Measurements from ENCODE around the gene MCOLN3. TPM values are rescaled to one million over a fixed set of nuclear protein-coding genes. Genes with fewer than 3 reads are reported as not detected.
A peak's percentile ranks its signal among the peaks of the same experiment; 100 is the strongest.

MCOLN3 gene, protein sequence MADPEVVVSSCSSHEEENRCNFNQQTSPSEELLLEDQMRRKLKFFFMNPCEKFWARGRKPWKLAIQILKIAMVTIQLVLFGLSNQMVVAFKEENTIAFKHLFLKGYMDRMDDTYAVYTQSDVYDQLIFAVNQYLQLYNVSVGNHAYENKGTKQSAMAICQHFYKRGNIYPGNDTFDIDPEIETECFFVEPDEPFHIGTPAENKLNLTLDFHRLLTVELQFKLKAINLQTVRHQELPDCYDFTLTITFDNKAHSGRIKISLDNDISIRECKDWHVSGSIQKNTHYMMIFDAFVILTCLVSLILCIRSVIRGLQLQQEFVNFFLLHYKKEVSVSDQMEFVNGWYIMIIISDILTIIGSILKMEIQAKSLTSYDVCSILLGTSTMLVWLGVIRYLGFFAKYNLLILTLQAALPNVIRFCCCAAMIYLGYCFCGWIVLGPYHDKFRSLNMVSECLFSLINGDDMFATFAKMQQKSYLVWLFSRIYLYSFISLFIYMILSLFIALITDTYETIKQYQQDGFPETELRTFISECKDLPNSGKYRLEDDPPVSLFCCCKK
- 0.36 TPM for total RNA-seq

DNA sequence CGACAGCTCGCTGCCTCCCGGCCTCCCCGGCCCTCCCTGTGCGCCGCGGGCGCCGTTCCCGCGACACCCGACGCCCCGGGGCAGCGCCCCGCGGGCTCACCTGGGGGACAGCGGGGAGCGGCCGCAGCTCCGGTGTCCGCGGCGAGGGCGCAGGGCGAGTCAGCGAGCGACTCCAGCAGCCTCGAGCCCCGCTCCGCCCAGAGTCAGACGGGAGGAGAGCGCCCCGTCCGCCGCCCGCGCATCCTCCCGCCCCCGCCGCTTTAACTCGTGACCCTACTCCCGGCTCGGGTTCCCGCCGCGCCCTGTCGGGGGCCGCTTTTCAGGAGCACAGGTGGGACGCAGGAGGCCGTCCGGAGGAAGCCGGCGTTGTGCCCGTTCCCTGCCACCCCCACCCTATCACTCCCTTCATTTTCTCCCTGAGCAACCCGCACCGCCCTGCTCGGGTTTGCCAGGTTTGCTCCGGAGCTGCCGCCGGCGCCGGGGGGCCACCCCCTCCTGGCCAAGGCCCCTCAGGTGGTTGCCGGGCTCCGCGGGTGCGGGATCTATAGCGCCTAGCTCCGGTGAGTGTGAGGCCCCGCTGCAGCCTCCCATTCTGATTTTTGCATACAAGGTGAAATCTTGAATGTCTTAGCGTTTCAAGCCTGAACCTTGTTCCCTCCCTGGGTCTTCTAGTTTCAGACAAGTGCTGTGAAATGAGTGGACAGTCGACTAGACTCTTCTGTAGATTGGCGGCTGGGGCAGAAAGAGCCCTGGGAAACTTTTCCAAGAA is at the start of gene MCOLN3:
MCOLN3 (minus strand) TSS at position 205 of the 769 bp plus-strand sequence. CDS start 3,140 bp downstream, outside the sequence.
- peak; percentile 56 for ATAC-seq

DNA sequence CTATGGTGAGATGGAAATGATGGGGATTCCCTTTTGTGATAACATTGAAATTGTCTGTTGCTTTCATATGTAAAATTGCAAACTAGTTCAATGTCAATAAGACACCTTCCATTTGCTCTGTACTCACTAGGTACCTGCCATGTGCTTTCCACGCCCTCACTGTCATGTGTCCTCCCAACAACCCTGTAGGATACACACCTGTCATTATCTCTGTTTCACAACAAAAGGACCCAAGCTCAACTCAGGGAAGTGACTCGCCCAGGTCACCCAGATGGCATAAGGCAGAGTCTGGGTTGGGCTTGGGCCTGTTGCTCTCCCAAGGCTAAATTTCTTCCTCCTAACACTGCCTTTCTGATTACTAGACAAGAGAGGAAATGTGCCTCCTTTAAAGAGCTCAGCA is 45.3 kb upstream of the MCOLN3 start:
- ATAC-seq = peak; percentile 98

DNA sequence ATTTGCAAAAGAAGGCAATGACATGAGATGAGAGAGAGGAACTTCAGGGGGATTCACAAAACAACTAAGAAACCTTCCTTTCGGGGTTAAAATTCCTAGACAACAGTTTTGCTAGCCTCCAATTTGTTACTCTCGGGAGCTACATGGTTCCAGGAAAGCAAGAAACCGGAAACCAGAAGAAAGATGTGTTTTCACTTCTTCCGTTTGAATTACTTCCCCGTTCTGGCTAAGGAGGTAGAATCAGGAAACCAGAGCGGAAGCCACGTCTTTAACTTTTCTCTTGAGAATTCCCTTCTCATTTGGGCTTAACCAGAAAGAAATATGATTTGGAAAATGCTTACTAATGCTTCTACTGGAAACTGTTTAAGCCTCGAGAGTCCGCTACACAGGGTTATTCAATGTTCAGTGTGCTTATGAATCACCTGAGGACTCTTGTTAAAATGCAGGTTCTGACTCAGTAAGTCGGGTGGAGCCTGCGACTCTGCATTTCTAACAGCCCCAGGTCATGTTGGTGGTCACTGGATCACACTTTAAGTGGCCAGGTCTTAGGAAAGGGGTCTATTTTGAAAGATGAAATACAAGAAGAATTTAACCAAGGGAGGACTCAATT is 43.5 kb upstream of the MCOLN3 start:
- ATAC-seq = peak; percentile 66

DNA sequence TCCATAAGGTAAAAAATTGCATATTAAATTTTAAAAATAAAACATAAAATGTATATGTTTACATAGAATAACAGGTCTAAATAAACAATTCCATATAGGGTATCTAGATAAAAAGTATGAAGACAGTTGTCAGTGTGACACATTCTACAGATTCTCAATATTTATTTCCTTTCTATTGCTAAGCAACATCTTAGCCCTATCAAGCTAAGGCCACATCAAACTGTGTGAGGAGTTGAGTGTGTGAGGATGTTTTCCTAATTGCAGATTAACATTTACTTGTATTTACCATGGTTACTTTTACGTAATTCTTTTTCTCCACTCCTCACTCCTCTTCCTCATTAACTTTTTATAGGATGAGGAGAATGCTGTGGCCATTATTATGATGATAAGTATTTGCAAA is 41.9 kb upstream of the MCOLN3 start:
- ATAC-seq = no peak

DNA sequence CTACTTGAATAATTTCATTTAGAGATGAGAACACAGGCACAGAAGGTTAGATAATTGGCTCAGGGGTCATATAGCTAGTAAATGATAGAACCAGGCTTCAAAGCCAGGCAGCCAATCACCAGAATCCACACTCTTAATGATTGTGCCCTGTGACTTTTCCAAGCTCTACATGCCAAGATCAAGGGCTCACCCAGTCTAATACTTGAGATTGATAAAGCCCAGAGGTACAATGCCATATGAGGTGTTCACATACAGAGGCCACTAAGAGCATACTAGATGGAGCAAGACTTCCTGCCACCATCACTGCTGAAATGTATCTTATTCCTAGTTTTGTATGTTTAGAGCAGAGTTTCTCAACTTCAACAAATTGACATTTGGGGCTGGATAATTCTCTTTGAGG is 40.9 kb upstream of the MCOLN3 start:
- no peak for ATAC-seq

DNA sequence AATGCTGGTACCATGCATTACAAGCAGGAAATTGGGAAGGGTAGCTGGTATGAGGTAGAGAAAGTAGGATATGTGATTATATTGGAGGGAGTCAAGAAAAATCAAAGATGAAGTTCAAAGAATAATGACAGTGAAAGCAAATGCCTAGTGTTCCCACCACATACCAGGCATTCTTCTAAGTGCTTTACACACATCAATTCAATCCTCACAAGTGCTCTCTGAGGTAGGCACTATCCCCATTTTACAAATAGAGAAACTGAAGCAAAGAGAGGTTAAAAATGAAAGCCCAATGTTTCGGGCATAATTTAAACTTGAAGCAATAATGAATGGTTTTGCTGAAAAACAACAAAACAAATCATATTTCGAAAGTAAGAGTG is 40.1 kb upstream of the MCOLN3 start:
- no peak for ATAC-seq

DNA sequence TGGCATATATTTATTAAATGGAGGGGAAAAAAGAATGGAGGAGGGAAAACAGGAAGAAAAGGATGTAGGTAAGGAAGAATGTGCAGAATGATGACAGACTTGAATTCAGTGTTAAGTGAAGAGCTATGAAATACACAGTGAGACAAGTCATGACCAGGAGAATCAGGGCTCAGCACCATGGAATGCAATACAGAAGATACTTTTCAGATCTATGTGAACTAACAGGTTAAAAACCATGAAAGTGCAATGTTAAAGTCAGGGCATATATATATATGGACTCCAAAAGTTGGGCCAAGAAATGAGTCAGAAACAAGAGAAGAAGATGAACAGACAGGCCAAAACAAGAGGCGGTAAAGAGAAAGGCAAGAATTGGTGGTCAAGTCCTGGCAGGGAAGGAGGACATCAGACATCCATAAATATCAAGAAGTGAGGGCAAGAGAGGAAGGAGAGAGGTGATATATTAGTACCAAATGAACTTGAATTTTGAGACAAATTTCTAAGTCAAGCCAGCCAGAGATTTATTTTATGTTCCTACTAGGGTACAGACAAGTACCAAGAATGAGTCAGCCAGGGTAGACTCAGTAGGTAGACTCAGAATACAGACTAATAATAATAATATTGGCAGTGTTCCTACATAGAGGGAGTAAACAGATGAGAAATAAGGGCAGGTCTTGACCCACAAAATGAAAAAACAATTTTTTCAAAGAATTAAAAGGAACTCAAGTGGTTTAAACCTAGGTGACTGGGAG is 39.5 kb upstream of the MCOLN3 start:
- no peak for ATAC-seq

DNA sequence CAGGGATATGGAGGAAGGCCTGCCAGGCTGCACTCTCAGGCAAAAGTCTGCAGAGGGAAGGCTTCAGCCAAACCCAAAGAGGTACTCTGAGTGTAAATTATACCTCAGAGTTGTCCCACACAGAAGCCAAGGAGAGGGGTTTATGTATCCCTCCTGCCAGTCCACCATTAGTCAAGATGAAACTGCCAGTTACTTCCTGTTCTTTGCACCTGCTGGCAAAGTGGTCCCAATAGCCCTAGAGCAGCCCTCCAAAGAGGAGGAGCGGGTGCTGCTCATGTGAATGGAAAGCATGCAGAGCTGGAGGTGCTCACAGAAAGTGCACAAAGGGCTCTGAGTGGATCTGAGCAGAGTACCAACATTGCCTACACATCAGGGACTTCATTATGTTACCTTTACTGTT is 37.1 kb upstream of the MCOLN3 start:
- no peak for ATAC-seq

DNA sequence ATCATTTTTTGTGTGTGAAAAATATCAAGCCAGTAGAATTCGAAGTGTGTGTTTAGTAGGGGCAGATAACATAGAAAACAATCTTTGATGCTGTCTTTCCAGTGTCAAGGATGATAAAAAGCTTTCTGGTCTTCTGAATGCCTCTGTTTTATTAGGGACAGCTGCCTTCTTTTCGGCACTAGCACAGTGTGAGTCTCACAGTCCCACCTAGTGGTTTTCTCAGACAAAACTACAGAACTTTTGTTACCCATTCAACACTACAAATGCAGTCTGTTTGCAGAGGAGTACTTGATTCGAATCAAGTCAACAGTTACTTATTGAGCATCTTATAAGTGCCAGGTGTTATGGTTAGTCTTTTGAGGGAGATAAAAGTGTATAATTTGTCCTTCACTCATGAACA is 30.6 kb upstream of the MCOLN3 start:
- ATAC-seq = no peak

DNA sequence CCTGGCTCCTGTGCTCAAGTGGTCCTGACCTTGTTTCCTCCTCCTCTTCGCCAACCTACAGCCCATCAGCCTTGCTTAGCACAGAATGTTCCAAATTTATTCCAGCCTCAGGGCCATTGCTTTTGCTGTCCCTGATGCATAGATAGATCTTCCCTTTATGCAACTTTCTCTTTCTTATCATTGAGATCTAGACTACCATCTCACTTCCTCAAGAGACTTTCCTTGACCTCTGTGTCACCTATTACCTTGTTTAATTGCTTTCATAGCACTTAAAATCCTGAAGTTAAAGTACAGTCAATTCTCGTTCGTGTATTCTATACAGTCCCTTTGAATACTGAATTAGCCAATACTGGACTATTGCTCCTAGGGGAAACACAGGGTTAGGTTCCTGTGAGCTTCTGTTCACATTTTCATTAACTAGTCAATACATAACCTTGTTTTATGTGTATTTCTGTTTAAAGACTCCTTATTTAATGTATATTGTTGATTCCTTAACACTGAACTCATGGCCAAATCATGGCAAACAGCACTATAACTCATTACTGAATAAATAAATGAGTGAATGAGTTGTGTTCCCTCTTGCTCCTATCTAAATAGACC is 26.2 kb upstream of the MCOLN3 start:
- no peak for ATAC-seq

DNA sequence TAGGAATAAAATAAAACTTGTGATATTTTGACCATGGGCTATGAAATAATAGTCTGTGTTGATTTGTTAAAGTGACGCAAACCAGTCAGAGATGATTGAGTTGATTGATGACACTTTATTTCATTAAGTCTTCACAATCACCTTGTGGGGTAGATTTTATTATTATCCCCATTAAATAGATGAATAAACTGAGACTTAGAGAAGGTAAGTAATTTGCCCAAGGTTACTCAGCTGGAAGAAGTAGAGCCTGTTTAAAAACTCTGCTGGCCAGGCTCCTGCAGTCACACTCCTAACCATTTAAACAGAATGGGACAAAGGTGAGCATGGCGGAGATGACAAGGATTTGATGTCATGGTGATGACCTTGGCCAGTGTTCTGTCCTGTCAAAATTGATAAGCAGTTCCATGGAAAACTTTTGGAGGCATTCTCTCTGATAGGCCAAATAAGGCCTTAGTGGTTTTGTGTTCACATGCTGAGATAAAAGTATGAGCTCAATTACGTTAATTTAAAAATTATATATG is 22.7 kb upstream of the MCOLN3 start:
- no peak for ATAC-seq

DNA sequence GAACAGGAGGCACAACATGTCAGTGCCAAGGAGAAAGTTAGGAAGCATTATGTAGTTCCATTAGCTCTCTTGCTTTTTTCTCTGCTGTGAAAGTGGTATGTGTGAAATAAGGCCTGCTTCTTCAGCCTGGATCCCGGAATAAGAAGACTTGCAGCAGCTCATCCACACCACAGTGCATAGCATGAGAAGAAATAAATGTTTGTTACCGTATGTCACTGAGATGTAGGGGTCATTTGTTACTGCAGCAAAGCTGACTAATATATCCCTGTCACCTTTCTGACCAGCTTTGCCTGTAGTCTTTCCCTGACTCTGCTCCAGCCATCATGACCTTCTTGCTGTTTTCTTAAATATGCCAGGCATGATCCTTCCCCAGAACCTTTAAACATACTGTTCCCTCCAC is 20.5 kb upstream of the MCOLN3 start:
- ATAC-seq = no peak

DNA sequence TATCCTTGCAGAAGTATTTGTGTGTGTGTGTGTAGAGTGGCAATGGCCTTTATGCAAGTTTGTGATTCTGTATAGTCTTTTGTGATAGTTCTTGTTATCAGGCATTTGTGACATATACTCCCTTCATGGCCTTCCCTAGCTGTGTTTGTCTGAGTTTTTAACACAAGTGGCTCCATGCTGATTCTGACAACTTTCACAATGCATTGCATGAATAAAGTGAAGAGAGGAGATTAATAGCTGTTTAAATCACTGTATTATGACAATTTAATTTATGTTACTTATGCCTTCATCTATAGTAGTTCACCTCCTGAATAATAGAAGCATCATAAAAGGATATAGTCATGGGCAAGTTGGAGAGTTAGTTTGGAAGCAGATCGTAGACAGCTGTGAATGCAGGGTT is 17.2 kb upstream of the MCOLN3 start:
- no peak for ATAC-seq

DNA sequence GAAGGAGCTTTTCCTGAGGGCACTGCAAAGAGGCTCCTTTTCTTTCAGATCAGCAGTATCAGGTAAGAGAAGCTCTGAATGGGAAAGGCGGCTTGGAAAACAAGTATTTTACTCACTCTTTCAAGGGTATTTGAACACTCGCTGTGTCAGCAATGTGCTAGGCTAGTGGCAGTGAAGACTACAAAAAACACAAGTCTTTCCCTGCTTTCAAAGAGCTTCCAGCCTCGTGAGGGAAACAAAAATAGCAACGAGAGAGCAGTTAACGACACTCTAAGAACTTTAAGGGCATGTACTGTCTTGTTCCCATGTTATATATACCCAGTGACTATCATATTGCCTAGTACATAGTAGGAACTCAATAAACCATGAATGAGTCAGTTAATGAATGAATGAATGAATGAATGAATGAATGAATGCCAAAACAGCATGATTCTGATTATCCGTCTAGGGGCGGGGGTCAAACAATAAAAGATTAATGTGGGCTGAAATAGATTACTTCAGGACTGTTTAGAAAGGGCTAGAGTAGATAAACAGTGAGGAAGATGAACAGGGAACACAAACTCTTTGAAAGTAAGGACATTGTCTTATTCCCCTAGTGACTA is 14.2 kb upstream of the MCOLN3 start:
- ATAC-seq = peak; percentile 36

DNA sequence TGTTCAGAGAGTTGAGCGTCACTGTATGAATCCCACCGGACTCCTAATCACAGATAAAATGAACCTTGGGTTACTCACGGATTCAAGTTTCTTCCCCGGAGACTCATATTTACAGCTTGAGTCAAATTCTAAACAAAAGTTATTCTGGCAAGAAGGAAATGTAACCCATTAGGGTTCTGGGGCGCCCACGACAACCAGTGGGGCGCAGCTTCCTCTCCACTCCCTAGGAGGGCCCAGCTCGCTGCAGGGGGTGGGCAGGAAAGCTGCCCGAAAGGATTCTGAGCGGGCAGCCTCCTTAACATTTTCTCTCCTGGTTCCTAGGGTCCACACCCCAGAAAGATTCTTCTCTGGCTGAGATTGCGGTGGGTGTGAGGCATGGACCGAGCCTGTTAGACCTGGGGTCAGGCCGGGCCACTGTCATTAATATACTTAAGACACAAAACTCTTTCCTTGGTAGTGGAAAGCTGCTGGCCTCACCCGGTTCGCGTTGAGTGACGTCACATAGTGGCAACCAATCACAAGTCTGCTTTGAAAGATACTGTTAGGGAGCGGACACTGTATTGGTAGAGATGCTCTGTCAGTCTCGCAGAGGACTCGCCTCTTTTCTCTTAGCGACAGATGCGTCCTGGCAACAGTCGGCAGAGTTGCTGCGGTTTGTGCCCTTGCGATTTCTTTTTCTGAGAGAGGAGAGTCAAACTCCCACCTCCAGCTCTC is 13.6 kb upstream of the MCOLN3 start:
- peak; percentile 100 for ATAC-seq

DNA sequence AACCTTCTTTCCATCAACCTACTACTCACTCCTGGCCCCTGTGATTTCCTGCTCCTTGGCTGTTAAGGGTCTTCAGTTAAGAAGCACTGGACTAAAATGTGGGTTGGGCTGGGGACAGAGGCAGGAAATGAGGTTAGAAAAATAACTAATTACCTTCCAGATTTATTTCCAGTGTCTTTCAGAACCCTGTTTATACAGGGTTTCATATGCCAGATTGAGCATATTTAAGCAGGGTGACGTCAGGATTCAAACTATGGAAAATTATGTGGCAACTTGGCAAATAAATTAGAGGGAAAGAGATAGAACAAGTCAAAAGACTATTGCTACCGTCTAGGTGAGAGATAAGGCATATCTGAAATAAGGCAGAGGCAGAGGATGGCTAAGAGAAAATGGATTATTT is 11.7 kb upstream of the MCOLN3 start:
- no peak for ATAC-seq

DNA sequence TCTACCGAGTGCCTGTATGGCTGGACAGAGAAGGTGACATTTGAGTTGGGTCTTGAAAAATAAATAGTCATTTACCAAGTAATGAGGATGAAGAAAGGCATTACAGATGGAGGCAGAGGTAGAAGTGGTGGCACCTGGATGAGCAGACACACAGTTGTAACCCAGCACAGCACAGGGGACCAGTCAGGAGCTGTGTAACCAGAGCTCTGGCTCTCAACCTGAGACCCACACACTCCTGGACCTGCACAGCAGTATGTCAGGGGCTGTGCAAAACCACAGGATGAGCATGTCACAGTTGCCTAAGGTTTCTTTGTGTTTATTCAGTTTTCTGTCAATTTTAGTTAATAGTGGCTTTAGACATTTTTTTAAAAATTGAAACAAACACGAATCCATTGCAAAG is 11.3 kb upstream of the MCOLN3 start:
- ATAC-seq = no peak

DNA sequence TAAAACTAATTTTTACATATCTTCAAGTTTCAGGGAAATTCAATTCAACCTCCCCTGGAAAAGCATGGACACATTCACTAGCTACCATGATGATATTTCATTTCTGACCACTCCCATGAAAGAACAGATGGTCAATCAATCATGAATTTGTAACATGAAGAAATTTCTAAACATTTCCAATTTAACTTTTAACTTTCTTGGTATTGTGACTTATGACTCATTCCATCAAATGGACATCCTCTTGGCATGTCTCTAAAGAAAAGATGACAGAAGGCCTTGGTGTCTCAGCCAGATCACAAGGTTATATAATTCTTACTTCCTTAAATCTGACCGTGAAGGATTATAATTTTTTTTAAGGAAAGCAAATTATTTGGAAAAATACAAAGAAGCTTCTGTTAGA is 10.5 kb upstream of the MCOLN3 start:
- no peak for ATAC-seq

DNA sequence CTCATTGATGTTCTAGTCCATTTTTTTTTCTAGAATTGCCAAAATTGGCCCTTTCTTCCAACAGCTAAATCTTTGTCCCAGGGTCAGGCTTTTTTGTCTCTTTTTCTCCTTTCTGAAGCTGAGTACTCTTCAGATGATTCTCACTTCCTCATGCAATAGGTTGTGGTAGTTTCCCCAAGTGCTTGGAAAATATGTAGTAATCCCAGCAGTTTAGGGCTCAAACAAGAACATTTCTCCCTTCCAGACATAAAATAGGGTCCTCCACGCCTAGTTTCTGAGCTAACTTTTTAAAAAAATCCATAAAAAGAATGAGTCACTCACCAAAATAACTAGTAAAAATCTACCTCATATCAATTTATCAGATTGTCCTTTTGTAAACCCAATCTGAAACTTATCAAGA is 10.0 kb upstream of the MCOLN3 start:
- ATAC-seq = no peak

DNA sequence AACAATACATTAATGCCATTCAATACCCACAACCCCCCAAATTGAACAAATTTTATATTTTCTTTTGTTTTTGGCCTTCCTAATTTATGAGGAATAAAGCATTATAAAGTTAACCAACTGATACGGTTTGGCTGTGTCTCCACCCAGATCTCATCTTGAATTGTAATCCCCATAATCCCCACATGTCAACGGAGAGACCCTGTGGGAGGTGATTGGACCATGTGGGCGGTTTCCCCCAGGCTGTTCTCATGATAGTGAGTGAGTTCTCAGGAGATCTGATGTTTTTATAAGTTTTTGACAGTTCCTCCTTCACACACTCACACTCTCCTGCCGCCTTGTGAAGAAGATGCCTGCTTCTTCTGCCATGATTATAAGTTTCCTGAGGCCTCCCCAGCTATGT is 6.4 kb upstream of the MCOLN3 start:
- no peak for ATAC-seq

DNA sequence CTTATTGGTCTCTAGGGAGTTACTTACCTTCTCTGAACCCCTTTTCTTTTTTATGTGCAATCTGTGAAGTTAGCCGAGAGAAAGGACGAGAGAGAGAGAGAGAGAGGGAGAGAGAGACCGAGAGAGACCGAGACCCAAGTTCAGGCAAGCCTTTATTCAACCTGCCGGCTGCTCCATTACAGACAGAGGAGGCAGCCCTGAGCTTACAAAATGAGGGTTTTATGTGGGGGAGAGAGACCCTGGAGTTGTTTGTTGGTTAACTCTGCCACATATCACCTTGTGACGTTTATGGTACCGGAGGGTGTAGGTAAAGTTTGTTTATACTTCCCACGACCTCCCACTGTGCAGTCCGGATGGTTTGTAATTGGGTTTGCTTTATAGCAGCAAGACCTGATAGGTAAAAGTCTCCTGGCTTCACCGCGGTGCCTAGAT is 1.5 kb upstream of the MCOLN3 start:
- no peak for ATAC-seq

All from esophagus mucosa (tissue), 1 donor.